Thyroid gland (tissue), 4 donors: Measurements from ENCODE around the gene WDR64. TPM values are rescaled to one million over a fixed set of nuclear protein-coding genes. Genes with fewer than 3 reads are reported as not detected.

ENCODE experiments used
- DNase-seq, 2 donors: peaks; one replicate each; pipeline ENCODE4 v3.0.0-alpha.2; 2019
- H3K27ac ChIP-seq, 3 donors: fragments of 200-600 bp; sonication (generic); 1 replicate in 2 of 3; 2 replicates in 1 of 3; pipeline ENCODE4 v1.5.1; 2016 to 2019; ENCODE audit warnings: mild to moderate bottlenecking in 1 of 3, moderate library complexity in 1 of 3
- H3K27me3 ChIP-seq: fragments of 200-600 bp; sonication (generic); one replicate; pipeline ENCODE4 v1.5.1; 2019
- H3K36me3 ChIP-seq, 2 donors: fragments of 200-600 bp; sonication (generic); one replicate each; pipeline ENCODE4 v1.5.1; 2016 to 2019
- H3K4me1 ChIP-seq, 2 donors: fragments of 200-600 bp; sonication (generic); one replicate each; pipeline ENCODE4 v1.5.1; 2017 to 2019
- H3K4me3 ChIP-seq, 3 donors: fragments of 200-600 bp; sonication (generic); replicated peaks in 1 of 3; 1 replicate in 2 of 3; 2 replicates in 1 of 3; pipeline ENCODE4 v1.5.1; 2016; ENCODE audit warnings: mild to moderate bottlenecking in 1 of 3
- H3K9me3 ChIP-seq: fragments of 200-600 bp; sonication (generic); one replicate; pipeline ENCODE4 v1.5.1; 2017
- POLR2A ChIP-seq, 2 donors: fragments of 450-650 bp; IDR thresholded peaks; one replicate each; pipeline ENCODE4 v1.6.1; 2017; ENCODE audit warnings: antibody characterized with exemption in 2 of 2, mild to moderate bottlenecking in 2 of 2, moderate library complexity in 1 of 2
- WGBS, 2 donors: methylation state at CpG; one replicate each; pipeline ENCODE4 v1.1.5; 2017; 5-methylcytosine and 5-hydroxymethylcytosine counted together
- intact Hi-C: fragments of 100-400 bp; cut with DNase I; formaldehyde crosslinking; loops from one replicate; pipeline ENCODE4 v1.15.1; 2023
- total RNA-seq, 4 donors: library from RNA; depleted of rRNA; stranded (reverse); fragments of >200 nt; gene quantifications; one replicate each; pipeline ENCODE4 v1.2.3, GENCODE V29; 2016
- TF ChIP-seq, protein P1 (sequence below), 6 experiments: fragments of 200-600 bp in 3 of 6; fragments of 450-650 bp in 3 of 6; sonication (generic) in 3 of 6; IDR thresholded peaks; one replicate each; pipeline ENCODE4 v1.5.1; 2016 to 2019; ENCODE audit warnings: antibody characterized with exemption in 6 of 6, mild to moderate bottlenecking in 2 of 6, inconsistent platforms in 1 of 6, moderate library complexity in 1 of 6

WDR64 gene
- total RNA-seq, 4 donors from 2014 or later = not detected

DNA sequence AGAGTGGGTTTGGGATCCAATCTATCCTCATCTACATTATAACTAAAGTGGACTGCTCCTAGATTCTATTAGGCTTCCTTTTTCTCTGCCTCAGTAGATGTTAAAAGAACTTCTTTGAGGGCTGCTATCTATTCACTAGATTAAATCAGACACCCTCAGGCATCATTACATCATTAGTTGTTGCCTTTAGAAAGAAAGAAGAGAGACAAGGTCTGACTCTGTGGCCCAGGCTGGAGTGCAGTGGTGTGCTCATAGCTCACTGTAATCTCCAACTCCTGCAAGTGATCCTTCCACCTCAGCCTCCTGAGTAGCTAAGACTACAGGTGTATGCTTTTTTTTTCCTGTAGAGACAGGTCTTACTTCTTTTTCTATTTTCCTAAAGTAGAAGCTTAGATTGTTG lies 124.8 kb downstream of the WDR64 start:
- H3K36me3 ChIP-seq = no peaks in the 10 kb centered on the region
- H3K4me3 ChIP-seq = no peak overlapping the region
- DNase-seq = no peak
- no peak overlapping the region for H3K27ac ChIP-seq
- TF ChIP-seq, protein P1, sequence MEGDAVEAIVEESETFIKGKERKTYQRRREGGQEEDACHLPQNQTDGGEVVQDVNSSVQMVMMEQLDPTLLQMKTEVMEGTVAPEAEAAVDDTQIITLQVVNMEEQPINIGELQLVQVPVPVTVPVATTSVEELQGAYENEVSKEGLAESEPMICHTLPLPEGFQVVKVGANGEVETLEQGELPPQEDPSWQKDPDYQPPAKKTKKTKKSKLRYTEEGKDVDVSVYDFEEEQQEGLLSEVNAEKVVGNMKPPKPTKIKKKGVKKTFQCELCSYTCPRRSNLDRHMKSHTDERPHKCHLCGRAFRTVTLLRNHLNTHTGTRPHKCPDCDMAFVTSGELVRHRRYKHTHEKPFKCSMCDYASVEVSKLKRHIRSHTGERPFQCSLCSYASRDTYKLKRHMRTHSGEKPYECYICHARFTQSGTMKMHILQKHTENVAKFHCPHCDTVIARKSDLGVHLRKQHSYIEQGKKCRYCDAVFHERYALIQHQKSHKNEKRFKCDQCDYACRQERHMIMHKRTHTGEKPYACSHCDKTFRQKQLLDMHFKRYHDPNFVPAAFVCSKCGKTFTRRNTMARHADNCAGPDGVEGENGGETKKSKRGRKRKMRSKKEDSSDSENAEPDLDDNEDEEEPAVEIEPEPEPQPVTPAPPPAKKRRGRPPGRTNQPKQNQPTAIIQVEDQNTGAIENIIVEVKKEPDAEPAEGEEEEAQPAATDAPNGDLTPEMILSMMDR (IDR thresholded peaks at IDR 0.05) = no peak
- H3K4me1 ChIP-seq = no peaks in the 10 kb centered on the region
- intact Hi-C loops = no loop called here
- no peaks in the 10 kb centered on the region for H3K9me3 ChIP-seq
- no peaks in the 10 kb centered on the region for H3K27me3 ChIP-seq

DNA sequence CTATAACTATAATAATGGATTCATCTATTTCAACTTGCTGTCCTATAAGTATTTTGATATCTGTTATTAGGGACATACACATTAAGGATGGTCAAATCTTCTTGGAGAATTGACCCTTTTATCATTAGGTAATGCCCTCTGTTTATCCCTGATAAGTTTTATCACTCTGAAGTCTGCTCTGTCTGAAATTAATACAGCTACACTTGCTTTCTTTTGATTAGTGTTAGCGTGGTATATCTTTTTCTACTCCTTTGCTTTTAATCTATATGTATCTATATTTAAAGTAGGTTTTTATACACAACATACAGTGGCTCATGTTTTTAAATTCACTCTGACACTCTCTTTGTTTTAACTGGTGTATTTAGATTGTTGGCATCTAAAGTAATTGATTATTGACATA lies 126.0 kb downstream of the WDR64 start:
- H3K36me3 ChIP-seq = no peaks in the 10 kb centered on the region
- H3K27me3 ChIP-seq = no peaks in the 10 kb centered on the region
- no peak overlapping the region for H3K27ac ChIP-seq
- H3K4me3 ChIP-seq = no peak overlapping the region
- 95 to 98% methylated on average over 1 of the region's 1 CpG for WGBS, 2 donors
- DNase-seq = no peak
- intact Hi-C loops = no loop called here
- H3K4me1 ChIP-seq = no peaks in the 10 kb centered on the region
- TF ChIP-seq POLR2A (IDR thresholded peaks at IDR 0.05) = no peak
- TF ChIP-seq, protein P1 (IDR thresholded peaks at IDR 0.05) = no peak
- no peaks in the 10 kb centered on the region for H3K9me3 ChIP-seq

DNA sequence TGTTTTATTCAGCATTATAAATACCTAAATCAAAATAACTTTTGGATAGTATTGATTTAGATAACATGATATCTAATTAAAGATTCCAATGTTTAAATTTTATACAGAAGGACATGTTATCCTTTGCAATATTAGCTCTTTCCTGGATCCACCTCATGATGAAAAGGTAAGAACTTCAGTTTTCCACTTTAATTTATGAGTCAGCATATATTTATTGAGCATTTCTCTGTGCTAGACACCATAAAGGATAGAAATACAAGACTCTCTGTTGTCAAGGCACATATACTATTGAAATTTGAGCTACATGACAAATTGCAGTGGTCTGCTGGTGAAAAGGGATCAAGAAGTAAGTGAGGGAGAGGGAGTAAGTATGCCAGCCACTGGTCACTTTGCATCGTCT lies 127.8 kb downstream of the WDR64 start:
- WGBS, 2 donors = 82 to 83% methylated on average over 1 of the region's 1 CpG

GRCh38 chr1:241782396-241782795 lies 130.3 kb downstream of the WDR64 start:
- Histone ChIP-seq H3K4me1 (no peaks in the 10 kb centered on the region), H3K4me3 (no peak overlapping the region), H3K27me3 (no peaks in the 10 kb centered on the region), H3K36me3 (no peaks in the 10 kb centered on the region), H3K27ac (no peak overlapping the region), H3K9me3 (no peaks in the 10 kb centered on the region)
- DNase-seq = no peak
- intact Hi-C loops = no loop called here
- 16 to 21% methylated on average over 4 of the region's 4 CpGs for WGBS, 2 donors
- no peak for TF ChIP-seq POLR2A (IDR thresholded peaks at IDR 0.05)
- TF ChIP-seq, protein P1 (IDR thresholded peaks at IDR 0.05) = no peak

More for the DNA sequence above, 127.8 kb downstream of the WDR64 start:
- Histone ChIP-seq H3K27ac (no peak overlapping the region), H3K9me3 (no peaks in the 10 kb centered on the region), H3K4me1 (no peaks in the 10 kb centered on the region), H3K27me3 (no peaks in the 10 kb centered on the region), H3K36me3 (no peaks in the 10 kb centered on the region), H3K4me3 (no peak overlapping the region)
- DNase-seq = no peak
- intact Hi-C loops = no loop called here
- no peak for TF ChIP-seq POLR2A (IDR thresholded peaks at IDR 0.05)
- TF ChIP-seq, protein P1 (IDR thresholded peaks at IDR 0.05) = no peak

DNA sequence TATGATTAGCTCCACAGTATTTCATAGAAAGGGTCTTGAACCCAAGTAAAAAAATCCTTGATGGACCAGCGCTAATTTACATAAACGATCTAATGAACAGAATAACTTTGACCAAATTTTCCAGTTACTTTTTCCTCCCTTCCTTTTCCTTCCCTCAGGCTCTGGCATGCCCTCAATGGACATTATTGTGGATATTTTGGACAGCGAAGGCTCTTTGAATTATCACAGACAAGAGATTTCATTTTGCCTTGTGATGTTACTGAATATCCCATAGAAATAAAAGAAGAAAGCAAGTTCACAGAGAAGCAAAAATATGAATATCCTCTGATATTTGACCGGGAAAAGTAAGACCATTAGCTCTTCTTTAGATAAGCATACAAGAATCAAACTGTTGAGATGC lies 135.6 kb downstream of the WDR64 start:
- Histone ChIP-seq H3K9me3 (no peaks in the 10 kb centered on the region), H3K4me1 (no peaks in the 10 kb centered on the region), H3K36me3 (no peaks in the 10 kb centered on the region), H3K27ac (no peak overlapping the region), H3K4me3 (no peak overlapping the region), H3K27me3 (no peaks in the 10 kb centered on the region)
- 80 to 94% methylated on average over 4 of the region's 4 CpGs for WGBS, 2 donors
- TF ChIP-seq, protein P1 (IDR thresholded peaks at IDR 0.05) = no peak
- no peak for TF ChIP-seq POLR2A (IDR thresholded peaks at IDR 0.05)
- DNase-seq = no peak
- intact Hi-C loops = no loop called here
